CD14-positive monocyte (primary cell): ENCODE results near the gene PRODH2. TPM values are rescaled to one million over a fixed set of nuclear protein-coding genes. Genes with fewer than 3 reads are reported as not detected.

Experiments used
- DNase-seq, 3 donors: peaks; one replicate each; pipeline ENCODE4 v3.0.0-alpha.2; 2011 to 2022
- H2AFZ ChIP-seq: 2 replicates; pipeline ENCODE4 v1.6.0; 2012; ENCODE audit warnings: mild to moderate bottlenecking, low read depth, low read length, inconsistent platforms; ENCODE audit not compliant: insufficient read depth, poor library complexity, severe bottlenecking
- H3K27ac ChIP-seq, 2 donors: 1 replicate in 1 of 2; 2 replicates in 1 of 2; pipeline ENCODE4 v1.5.1; 2012 to 2013; ENCODE audit warnings: low read length in 2 of 2, control low read depth in 1 of 2, inconsistent platforms in 1 of 2, low read depth in 1 of 2, mild to moderate bottlenecking in 1 of 2
- H3K27me3 ChIP-seq, 2 donors: one replicate each; pipeline versions ENCODE4 v1.6.0 to v1.6.1; 2011 to 2013; ENCODE audit warnings: low read length in 2 of 2; ENCODE audit not compliant: control insufficient read depth in 2 of 2, insufficient read depth in 2 of 2
- H3K36me3 ChIP-seq, 2 donors: replicated peaks in 1 of 2; 1 replicate in 1 of 2; 2 replicates in 1 of 2; pipeline versions ENCODE4 v1.5.1 to v1.6.1; 2012 to 2013; ENCODE audit warnings: low read length in 2 of 2, control low read depth in 1 of 2, inconsistent platforms in 1 of 2, mild to moderate bottlenecking in 1 of 2; ENCODE audit not compliant: insufficient read depth in 2 of 2, control insufficient read depth in 1 of 2
- H3K4me1 ChIP-seq, 2 donors: 1 replicate in 1 of 2; 2 replicates in 1 of 2; pipeline versions ENCODE4 v1.5.1 to v1.6.1; 2012 to 2013; ENCODE audit warnings: low read length in 2 of 2, control low read depth in 1 of 2, inconsistent platforms in 1 of 2, mild to moderate bottlenecking in 1 of 2, moderate library complexity in 1 of 2; ENCODE audit not compliant: insufficient read depth in 2 of 2, control insufficient read depth in 1 of 2
- H3K4me2 ChIP-seq: replicated peaks from 2 replicates; pipeline ENCODE3; 2012; ENCODE audit warnings: low read length, moderate library complexity, mild to moderate bottlenecking; ENCODE audit not compliant: poor library complexity, severe bottlenecking; ENCODE audit errors: extremely low read depth
- H3K4me3 ChIP-seq, 3 experiments: fragments of 200-600 bp in 1 of 3; sonication (generic) in 1 of 3; replicated peaks in 1 of 3; 1 replicate in 2 of 3; 2 replicates in 1 of 3; pipeline ENCODE4 v1.5.1; 2011 to 2013; ENCODE audit warnings: low read length in 3 of 3, mild to moderate bottlenecking in 3 of 3, control low read depth in 2 of 3, low read depth in 2 of 3, inconsistent platforms in 1 of 3, moderate library complexity in 1 of 3
- H3K79me2 ChIP-seq: 2 replicates; pipeline ENCODE4 v1.6.0; 2012; ENCODE audit warnings: mild to moderate bottlenecking, control low read depth, inconsistent platforms, low read length, moderate library complexity; ENCODE audit not compliant: insufficient read depth
- H3K9ac ChIP-seq: 2 replicates; pipeline ENCODE4 v1.6.0; 2017; ENCODE audit warnings: low read length, mild to moderate bottlenecking; ENCODE audit not compliant: insufficient read depth, poor library complexity, severe bottlenecking
- H3K9me3 ChIP-seq, 2 donors: replicated peaks in 1 of 2; 1 replicate in 1 of 2; 2 replicates in 1 of 2; pipeline versions ENCODE4 v1.5.1 to v1.6.1; 2012 to 2013; ENCODE audit warnings: low read length in 2 of 2, control low read depth in 1 of 2; ENCODE audit not compliant: control insufficient read depth in 1 of 2, insufficient read depth in 1 of 2
- H4K20me1 ChIP-seq: 2 replicates; pipeline ENCODE4 v1.6.0; 2012; ENCODE audit warnings: mild to moderate bottlenecking, low read length, control low read depth, moderate library complexity; ENCODE audit not compliant: insufficient read depth
- H3K27ac Mint-ChIP-seq, 7 donors: one replicate each; pipeline ENCODE4 v1.8.0; 2020; ENCODE audit warnings: mild to moderate bottlenecking in 7 of 7, mixed read lengths in 7 of 7, moderate library complexity in 6 of 7, inconsistent platforms in 2 of 7
- H3K27me3 Mint-ChIP-seq, 3 donors: one replicate each; pipeline ENCODE4 v1.8.0; 2021 to 2022; ENCODE audit warnings: low read depth in 3 of 3, mild to moderate bottlenecking in 3 of 3, mixed read lengths in 3 of 3, moderate library complexity in 3 of 3, inconsistent platforms in 1 of 3
- H3K36me3 Mint-ChIP-seq, 2 donors: one replicate each; pipeline ENCODE4 v1.8.0; 2020; ENCODE audit warnings: mixed read lengths in 2 of 2, inconsistent platforms in 1 of 2, mild to moderate bottlenecking in 1 of 2
- H3K4me1 Mint-ChIP-seq: one replicate; pipeline ENCODE4 v1.8.0; 2020; ENCODE audit warnings: mild to moderate bottlenecking, mixed read lengths
- H3K4me3 Mint-ChIP-seq, 2 donors: one replicate each; pipeline ENCODE4 v1.8.0; 2020; ENCODE audit warnings: mild to moderate bottlenecking in 2 of 2, mixed read lengths in 2 of 2, moderate library complexity in 1 of 2
- H3K9me3 Mint-ChIP-seq, 7 donors: one replicate each; pipeline ENCODE4 v1.8.0; 2020 to 2022; ENCODE audit warnings: mixed read lengths in 7 of 7, mild to moderate bottlenecking in 6 of 7, moderate library complexity in 6 of 7, inconsistent platforms in 2 of 7
- CTCF ChIP-seq: fragments of 200-600 bp; IDR thresholded peaks from one replicate; pipeline ENCODE4 v1.8.0; 2022; ENCODE audit warnings: antibody characterized with exemption, mild to moderate bottlenecking
- WGBS: methylation state at CpG from one replicate; pipeline ENCODE4 v1.1.5; 2013; ENCODE audit warnings: missing lambda C conversion rate; ENCODE audit not compliant: insufficient coverage; 5-methylcytosine and 5-hydroxymethylcytosine counted together
- intact Hi-C, 2 donors: fragments of 100-400 bp; cut with micrococcal nuclease; formaldehyde crosslinking; loops; one replicate each; pipeline versions ENCODE4 v1.15.0 to v1.15.1; 2023
- polyA plus RNA-seq, 3 donors: library from polyadenylated mRNA; depleted of rRNA in 1 of 3; unstranded in 2 of 3; stranded (reverse) in 1 of 3; fragments of 300-500 nt in 2 of 3; fragments of >200 nt in 1 of 3; fragmentation: Illumina TruSeq in 2 of 3; gene quantifications; 1 replicate in 2 of 3; 2 replicates in 1 of 3; pipeline ENCODE4 v1.2.3, GENCODE V29; 2012 to 2021

The PRODH2 gene
- polyA plus RNA-seq, 3 donors = not detected

- H2AFZ ChIP-seq = peak within 1 kb of the TSS; percentile 98
- intact Hi-C loops = loop anchor here in 1 of 2 donors (5.0 to 10.0 kb wide), 2 partner anchors 256 to 358 kb away; partner anchors contain the start of genes ALKBH6, OVOL3, POLR2I and TBCB
- no peak for DNase-seq
Measured at GRCh38 chr19:35756377-35757230, 56.0 kb downstream of the PRODH2 start, which contains the start of gene HSPB6. TSS of gene HSPB6 (minus strand) at chr19:35757029. CDS start at chr19:35757008, 21 bp downstream.

More at GRCh38 chr19:35756377-35757230, 56.0 kb downstream of the PRODH2 start, which contains the start of gene HSPB6:
- peaks cover 36 to 46% of the 10 kb centered on the region in 2 donors for H3K36me3 Mint-ChIP-seq
- H3K79me2 ChIP-seq = peaks cover 12% of the 10 kb centered on the region
- peak within 1 kb of the TSS; percentile 93 for H3K4me2 ChIP-seq
- H3K4me1 Mint-ChIP-seq = peaks cover 32% of the 10 kb centered on the region
- peaks cover 32 to 40% of the 10 kb centered on the region in 2 donors for H3K36me3 ChIP-seq
- peak within 1 kb of the TSS; percentile 38 to 100 (median 96) for H3K4me3 ChIP-seq
- no peak for TF ChIP-seq CTCF
- peak within 1 kb of the TSS; percentile 76 to 96 (median 93) for H3K27ac Mint-ChIP-seq
- WGBS = 2% methylated on average over 41 of the region's 52 CpGs
- H3K27ac ChIP-seq = peak within 1 kb of the TSS in 1 of 2 donors; percentile 95
- peak within 1 kb of the TSS; percentile 93 to 94 for H3K4me3 Mint-ChIP-seq
- H3K9ac ChIP-seq = peak within 1 kb of the TSS; percentile 91
- peaks cover 9 to 21% of the 10 kb centered on the region in 2 donors for H3K27me3 ChIP-seq
- peaks cover 29 to 41% of the 10 kb centered on the region in 2 donors for H3K4me1 ChIP-seq
- H3K9me3 Mint-ChIP-seq = peaks cover 0 to 8% (median 3%) of the 10 kb centered on the region in 7 donors
- H3K27me3 Mint-ChIP-seq = peaks cover 18 to 30% (median 25%) of the 10 kb centered on the region in 3 donors
- peaks cover 12% of the 10 kb centered on the region for H4K20me1 ChIP-seq
- no peaks in the 10 kb centered on the region for H3K9me3 ChIP-seq
